ENCODE data around the gene ITSN2.

ITSN2 gene

GRCh38 chr2:24160761-24161160 is 199.6 kb downstream of the ITSN2 start:
- no peak overlapping the region for H3K4me3 ChIP-seq (ENCODE audit: low read depth, low read length)
- DNase-seq (ENCODE audit: low read depth) = no peak

GRCh38 chr2:24159708-24160107 is 200.6 kb downstream of the ITSN2 start:
- DNase-seq (ENCODE audit: low read depth) = no peak
- no peak overlapping the region for H3K4me3 ChIP-seq (ENCODE audit: low read depth, low read length)

GRCh38 chr2:24158131-24158530 is 202.2 kb downstream of the ITSN2 start:
- H3K4me3 ChIP-seq (ENCODE audit: low read depth, low read length) = no peak overlapping the region
- no peak for DNase-seq (ENCODE audit: low read depth)

- DNase-seq (ENCODE audit: low read depth) = no peak
Measured at GRCh38 chr2:24153478-24153877, 206.9 kb downstream of the ITSN2 start.

More at GRCh38 chr2:24153478-24153877, 206.9 kb downstream of the ITSN2 start:
- no peak overlapping the region for H3K4me3 ChIP-seq (ENCODE audit: low read depth, low read length)

All from skeletal muscle cell (primary cell).